Measurements from ENCODE around the gene LRRC46. TPM values are rescaled to one million over a fixed set of nuclear protein-coding genes. Genes with fewer than 3 reads are reported as not detected.

LRRC46 gene
- total and polyA plus RNA-seq, 3 donors from 2014 or later = 18.4 to 147 (median 28.3) TPM

DNA sequence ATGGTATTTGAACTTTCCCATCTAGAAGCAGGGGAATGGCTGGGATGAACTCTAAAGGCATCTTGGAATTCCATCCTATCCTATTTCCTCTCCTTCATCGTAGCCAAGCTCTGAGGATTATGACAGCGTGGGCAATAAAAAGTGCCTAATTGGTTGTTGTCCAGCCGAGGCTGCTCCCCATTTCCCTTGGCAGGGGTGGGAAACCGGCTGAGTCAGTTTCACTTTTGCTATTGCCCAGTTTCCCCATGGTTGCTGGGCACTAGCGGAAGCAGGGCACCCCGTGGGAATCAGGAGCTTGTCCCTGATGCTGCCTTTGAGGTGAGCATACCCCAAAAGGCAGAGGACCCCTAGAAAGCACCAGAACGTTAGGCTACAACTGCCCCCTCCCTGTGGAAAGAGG, 50.8 kb downstream of the LRRC46 start:
- H3K27me3 ChIP-seq = no peaks in the 10 kb centered on the region
- H3K9me3 ChIP-seq = no peaks in the 10 kb centered on the region
- TF ChIP-seq POLR2A (IDR thresholded peaks at IDR 0.05) = no peak
- intact Hi-C loops (cut with DNase I; ENCODE audit: low total_unique reads) = no loop called here
- H3K4me1 ChIP-seq = no peaks in the 10 kb centered on the region
- DNase-seq = no peak
- no peak overlapping the region for H3K4me3 ChIP-seq
- H3K36me3 ChIP-seq (ENCODE audit: low read depth, missing control alignments) = no peaks in the 10 kb centered on the region
- 61 to 68% methylated on average over 7 of the region's 7 CpGs for whole genome bisulfite sequencing, 2 donors
- no peak overlapping the region for H3K27ac ChIP-seq

DNA sequence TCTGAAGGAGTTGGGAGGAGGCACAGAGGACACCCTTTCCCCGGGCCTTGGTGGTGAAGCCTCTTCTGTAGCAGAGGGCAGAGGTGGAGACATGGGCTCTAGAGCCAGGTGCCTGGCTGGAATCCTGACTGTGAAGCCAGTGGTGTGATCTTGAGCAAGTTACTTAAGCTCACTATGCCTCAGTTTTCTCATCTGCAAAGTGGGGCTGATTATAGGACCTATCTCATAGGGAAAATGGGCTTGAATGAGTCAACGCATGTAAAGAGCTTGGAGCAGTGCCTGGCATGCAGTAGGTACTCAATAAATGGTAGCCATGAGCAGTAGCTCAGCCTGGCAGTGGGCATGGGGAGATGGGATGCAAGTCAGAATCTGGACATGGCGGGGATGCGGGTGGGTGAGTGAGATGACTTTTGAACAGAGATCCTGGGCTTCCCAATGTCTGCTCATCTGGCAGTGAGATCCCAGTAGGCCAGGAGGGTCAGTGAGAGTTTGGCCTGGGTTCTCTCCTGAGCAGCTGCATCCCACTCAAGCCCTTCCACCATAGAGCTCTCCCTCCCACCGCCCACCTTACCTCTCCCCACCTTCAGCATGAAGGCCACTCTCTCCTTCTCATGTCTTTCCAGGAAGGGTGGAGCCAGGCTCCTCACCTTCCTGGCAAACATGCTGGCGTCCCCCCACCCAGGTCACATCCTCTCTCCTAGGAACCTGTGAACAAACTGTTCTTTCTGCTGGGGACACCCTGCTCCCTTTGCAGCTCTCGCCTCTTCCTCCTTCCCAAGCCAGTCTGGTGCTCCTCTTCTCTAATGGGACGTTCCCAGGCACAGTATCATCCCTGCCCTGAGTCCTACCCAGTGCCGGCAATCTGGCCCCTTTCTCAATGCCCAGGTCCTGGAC, 51.5 kb downstream of the LRRC46 start:
- Histone ChIP-seq H3K4me1 (no peaks in the 10 kb centered on the region), H3K27ac (no peak overlapping the region), H3K27me3 (no peaks in the 10 kb centered on the region), H3K9me3 (no peaks in the 10 kb centered on the region), H3K4me3 (no peak overlapping the region), H3K36me3 (ENCODE audit: low read depth, missing control alignments) (no peaks in the 10 kb centered on the region)
- TF ChIP-seq, protein P1, sequence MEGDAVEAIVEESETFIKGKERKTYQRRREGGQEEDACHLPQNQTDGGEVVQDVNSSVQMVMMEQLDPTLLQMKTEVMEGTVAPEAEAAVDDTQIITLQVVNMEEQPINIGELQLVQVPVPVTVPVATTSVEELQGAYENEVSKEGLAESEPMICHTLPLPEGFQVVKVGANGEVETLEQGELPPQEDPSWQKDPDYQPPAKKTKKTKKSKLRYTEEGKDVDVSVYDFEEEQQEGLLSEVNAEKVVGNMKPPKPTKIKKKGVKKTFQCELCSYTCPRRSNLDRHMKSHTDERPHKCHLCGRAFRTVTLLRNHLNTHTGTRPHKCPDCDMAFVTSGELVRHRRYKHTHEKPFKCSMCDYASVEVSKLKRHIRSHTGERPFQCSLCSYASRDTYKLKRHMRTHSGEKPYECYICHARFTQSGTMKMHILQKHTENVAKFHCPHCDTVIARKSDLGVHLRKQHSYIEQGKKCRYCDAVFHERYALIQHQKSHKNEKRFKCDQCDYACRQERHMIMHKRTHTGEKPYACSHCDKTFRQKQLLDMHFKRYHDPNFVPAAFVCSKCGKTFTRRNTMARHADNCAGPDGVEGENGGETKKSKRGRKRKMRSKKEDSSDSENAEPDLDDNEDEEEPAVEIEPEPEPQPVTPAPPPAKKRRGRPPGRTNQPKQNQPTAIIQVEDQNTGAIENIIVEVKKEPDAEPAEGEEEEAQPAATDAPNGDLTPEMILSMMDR (IDR thresholded peaks at IDR 0.05) = no peak
- no peak for TF ChIP-seq POLR2A (IDR thresholded peaks at IDR 0.05)
- no peak for DNase-seq
- intact Hi-C loops (cut with DNase I; ENCODE audit: low total_unique reads) = no loop called here
- WGBS, 2 donors = 80 to 83% methylated on average over 9 of the region's 9 CpGs

DNA sequence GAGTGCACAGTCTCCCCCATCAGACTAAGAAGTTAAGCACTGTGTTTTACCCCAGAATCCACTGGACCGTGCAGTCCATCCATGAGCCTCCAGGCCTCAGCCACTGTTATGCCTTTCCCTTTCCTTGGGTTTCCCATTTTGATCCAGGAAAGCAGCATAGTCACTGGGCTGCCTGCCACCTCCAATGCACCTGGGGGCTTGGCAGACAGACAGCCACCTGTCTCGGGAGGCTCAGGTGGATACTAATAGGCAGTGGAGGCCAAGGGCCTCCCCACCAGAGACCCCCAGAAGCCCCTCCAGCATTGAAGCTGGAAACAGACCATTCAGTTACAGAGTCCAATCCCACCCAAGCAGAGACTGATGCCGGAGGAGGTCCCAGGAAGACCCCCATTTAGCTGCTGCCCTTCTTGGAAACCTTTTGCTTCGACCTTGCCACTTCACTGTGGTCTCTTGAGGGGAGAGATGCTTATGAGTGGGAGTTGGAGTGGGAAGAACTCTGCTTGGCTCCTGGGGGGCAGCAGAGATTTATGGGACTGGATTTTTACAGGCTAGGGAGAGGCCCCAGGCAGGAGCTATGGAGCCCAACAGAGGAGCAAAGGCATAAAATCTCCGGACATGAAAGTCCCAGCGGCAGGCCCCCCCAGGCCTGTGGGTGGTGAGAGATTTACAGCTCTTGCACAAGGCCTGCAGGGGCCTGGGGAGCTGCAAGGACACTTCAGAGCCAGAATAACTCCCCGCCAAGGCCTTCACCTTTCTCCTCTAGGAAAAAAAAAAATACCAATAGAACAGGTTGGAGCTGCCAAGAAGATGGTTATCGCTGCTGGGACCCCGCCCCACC, 52.3 kb downstream of the LRRC46 start:
- intact Hi-C loops (cut with DNase I; ENCODE audit: low total_unique reads) = no loop called here
- no peaks in the 10 kb centered on the region for H3K4me1 ChIP-seq
- no peaks in the 10 kb centered on the region for H3K36me3 ChIP-seq (ENCODE audit: low read depth, missing control alignments)
- no peaks in the 10 kb centered on the region for H3K9me3 ChIP-seq
- H3K27me3 ChIP-seq = no peaks in the 10 kb centered on the region
- H3K4me3 ChIP-seq = no peak overlapping the region
- H3K27ac ChIP-seq = no peak overlapping the region
- 64% methylated on average over 7 to 9 of the region's 9 CpGs for WGBS, 2 donors
- TF ChIP-seq, protein P1 (IDR thresholded peaks at IDR 0.05) = no peak
- no peak for TF ChIP-seq POLR2A (IDR thresholded peaks at IDR 0.05)
- no peak for DNase-seq

DNA sequence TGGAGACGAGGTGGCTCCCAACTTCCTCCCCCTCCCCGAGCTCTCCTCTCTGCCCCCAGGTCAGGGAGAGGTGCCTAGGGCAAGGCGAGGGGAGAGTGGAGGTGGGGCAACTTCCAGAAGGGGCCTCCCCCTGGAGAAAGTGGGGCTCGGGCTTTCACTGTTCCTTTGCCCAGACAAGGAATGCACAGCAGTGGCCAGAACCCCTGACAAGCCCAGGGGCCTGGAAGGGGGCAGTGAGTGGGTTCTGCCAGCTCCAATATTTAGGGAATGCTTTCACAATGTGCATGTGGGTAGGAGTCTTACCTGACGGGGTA, 52.9 kb downstream of the LRRC46 start:
- H3K27ac ChIP-seq = no peak overlapping the region
- H3K27me3 ChIP-seq = no peaks in the 10 kb centered on the region
- no peaks in the 10 kb centered on the region for H3K4me1 ChIP-seq
- DNase-seq = no peak
- intact Hi-C loops (cut with DNase I; ENCODE audit: low total_unique reads) = no loop called here
- 43 to 57% methylated on average over 5 of the region's 5 CpGs for WGBS, 2 donors
- TF ChIP-seq POLR2A (IDR thresholded peaks at IDR 0.05) = no peak
- TF ChIP-seq, protein P1 (IDR thresholded peaks at IDR 0.05) = no peak
- no peak overlapping the region for H3K4me3 ChIP-seq
- no peaks in the 10 kb centered on the region for H3K9me3 ChIP-seq
- H3K36me3 ChIP-seq (ENCODE audit: low read depth, missing control alignments) = no peaks in the 10 kb centered on the region
